Activated CD8-positive, alpha-beta T cell treated with anti-CD3 and anti-CD28 coated beads, Interleukin-2, amount 10 ng/mL, durations not matched to agents 7 days and 5 days (primary cell): ENCODE results near the gene ABCA2. TPM values are rescaled to one million over a fixed set of nuclear protein-coding genes. Genes with fewer than 3 reads are reported as not detected.

Source experiments
- ATAC-seq: fragments of 150-1000 bp; cut with Tn5 transposase; one replicate; pipeline ENCODE4 v1.10.0; 2021; ENCODE audit warnings: moderate library complexity
- CTCF ChIA-PET: fragments of 350-600 bp; sonication (Branson Sonifier 250); formaldehyde crosslinking; loops from one replicate; lab custom pipeline; 2021; ENCODE audit warnings: antibody characterized with exemption; lab: Charles Lee
- POLR2A ChIA-PET: fragments of 350-600 bp; sonication (Branson Sonifier 250); formaldehyde crosslinking; loops from one replicate; lab custom pipeline; 2021; ENCODE audit warnings: antibody characterized with exemption; lab: Charles Lee
- DNase-seq: peaks from one replicate; pipeline ENCODE4 v3.0.0-alpha.2; 2020
- H3K27ac Mint-ChIP-seq: one replicate; pipeline ENCODE4 v1.8.0; 2021; ENCODE audit warnings: mild to moderate bottlenecking, mixed read lengths
- H3K27me3 Mint-ChIP-seq: one replicate; pipeline ENCODE4 v1.8.0; 2021; ENCODE audit warnings: low read depth, mixed read lengths
- H3K36me3 Mint-ChIP-seq: one replicate; pipeline ENCODE4 v1.8.0; 2021; ENCODE audit warnings: low read depth, mixed read lengths
- H3K4me1 Mint-ChIP-seq: one replicate; pipeline ENCODE4 v1.8.0; 2021; ENCODE audit warnings: low read depth, mixed read lengths
- H3K4me3 Mint-ChIP-seq: one replicate; pipeline ENCODE4 v1.8.0; 2021; ENCODE audit warnings: mild to moderate bottlenecking, mixed read lengths
- H3K9me3 Mint-ChIP-seq: one replicate; pipeline ENCODE4 v1.8.0; 2022; ENCODE audit warnings: mixed read lengths; ENCODE audit not compliant: insufficient read depth
- total RNA-seq, 2 experiments: library from RNA; stranded (reverse); gene quantifications; one replicate each; pipeline ENCODE4 v1.2.3, GENCODE V29; 2021

Gene ABCA2
- total RNA-seq, 2 experiments from 2014 or later = 61.5 to 62.0 TPM

GRCh38 chr9:137017791-137018497, 10.1 kb downstream of the ABCA2 start:
- Mint-ChIP-seq H3K27ac (no peak overlapping the region), H3K9me3 (no peaks in the 10 kb centered on the region), H3K27me3 (no peaks in the 10 kb centered on the region), H3K36me3 (peaks cover 18% of the 10 kb centered on the region), H3K4me3 (no peak overlapping the region), H3K4me1 (peaks cover 7% of the 10 kb centered on the region)
- DNase-seq (no peak), ATAC-seq (no peak)
- CTCF ChIA-PET = interaction anchor here (1.3 to 4.1 kb wide), 2 partner anchors 11 to 210 kb away, joined by 3 to 18 read pairs; partner anchors contain the start of gene RABL6
- POLR2A ChIA-PET = no interaction called here

GRCh38 chr9:137017071-137017470, 11.0 kb downstream of the ABCA2 start:
- Mint-ChIP-seq H3K27ac (no peak overlapping the region), H3K9me3 (no peaks in the 10 kb centered on the region), H3K27me3 (no peaks in the 10 kb centered on the region), H3K4me3 (no peak overlapping the region), H3K36me3 (peaks cover 18% of the 10 kb centered on the region), H3K4me1 (peaks cover 5% of the 10 kb centered on the region)
- ChIA-PET CTCF (interaction anchor here (1.3 kb wide), 1 partner anchor 209 kb away, joined by 3 read pairs; the partner anchor contains the start of gene RABL6), POLR2A (no interaction called here)
- no peak for DNase-seq
- no peak for ATAC-seq

GRCh38 chr9:137016436-137016835, 11.6 kb downstream of the ABCA2 start:
- no peak overlapping the region for H3K4me3 Mint-ChIP-seq
- CTCF ChIA-PET = interaction anchor here (1.3 kb wide), 1 partner anchor 209 kb away, joined by 3 read pairs; the partner anchor contains the start of gene RABL6
- H3K27me3 Mint-ChIP-seq = no peaks in the 10 kb centered on the region

GRCh38 chr9:137015976-137016375, 12.1 kb downstream of the ABCA2 start:
- no peaks in the 10 kb centered on the region for H3K27me3 Mint-ChIP-seq
- no peak overlapping the region for H3K27ac Mint-ChIP-seq
- CTCF ChIA-PET = no interaction called here
- H3K4me1 Mint-ChIP-seq = peaks cover 4% of the 10 kb centered on the region
- ATAC-seq (no peak), DNase-seq (no peak)
- peaks cover 21% of the 10 kb centered on the region for H3K36me3 Mint-ChIP-seq
- H3K4me3 Mint-ChIP-seq = no peak overlapping the region
- POLR2A ChIA-PET = interaction anchor here (0.6 kb wide), 1 partner anchor 214 kb away, joined by 3 read pairs; no protein-coding TSS in a partner anchor
- no peaks in the 10 kb centered on the region for H3K9me3 Mint-ChIP-seq

More at GRCh38 chr9:137016436-137016835, 11.6 kb downstream of the ABCA2 start:
- ATAC-seq (no peak), DNase-seq (no peak)
- POLR2A ChIA-PET = no interaction called here
- Mint-ChIP-seq H3K36me3 (peaks cover 18% of the 10 kb centered on the region), H3K9me3 (no peaks in the 10 kb centered on the region), H3K27ac (no peak overlapping the region), H3K4me1 (peaks cover 4% of the 10 kb centered on the region)

- DNase-seq (no peak), ATAC-seq (no peak)
- Mint-ChIP-seq H3K27me3 (no peaks in the 10 kb centered on the region), H3K36me3 (peaks cover 21% of the 10 kb centered on the region), H3K9me3 (no peaks in the 10 kb centered on the region), H3K4me3 (no peak overlapping the region), H3K4me1 (peaks cover 4% of the 10 kb centered on the region), H3K27ac (no peak overlapping the region)
- ChIA-PET POLR2A (interaction anchor here (0.6 kb wide), 1 partner anchor 214 kb away, joined by 3 read pairs; no protein-coding TSS in a partner anchor), CTCF (no interaction called here)
These were observed 12.5 kb downstream of the ABCA2 start for GRCh38 chr9:137015540-137015930.

GRCh38 chr9:137014776-137015539, 13.1 kb downstream of the ABCA2 start:
- Mint-ChIP-seq H3K9me3 (no peaks in the 10 kb centered on the region), H3K4me1 (peaks cover 4% of the 10 kb centered on the region), H3K36me3 (peaks cover 21% of the 10 kb centered on the region), H3K27ac (no peak overlapping the region), H3K27me3 (no peaks in the 10 kb centered on the region), H3K4me3 (no peak overlapping the region)
- ATAC-seq = no peak
- CTCF ChIA-PET = no interaction called here
- POLR2A ChIA-PET = interaction anchor here (0.6 kb wide), 1 partner anchor 213 kb away, joined by 3 read pairs; no protein-coding TSS in a partner anchor
- DNase-seq = no peak

- Mint-ChIP-seq H3K4me3 (no peak overlapping the region), H3K9me3 (no peaks in the 10 kb centered on the region), H3K36me3 (peaks cover 17% of the 10 kb centered on the region), H3K27me3 (no peaks in the 10 kb centered on the region), H3K27ac (no peak overlapping the region), H3K4me1 (peaks cover 2% of the 10 kb centered on the region)
- no peak for ATAC-seq
- DNase-seq = no peak
- ChIA-PET POLR2A (no interaction called here), CTCF (no interaction called here)
These were observed 13.9 kb downstream of the ABCA2 start for GRCh38 chr9:137014166-137014565.

- DNase-seq = no peak
- ChIA-PET POLR2A (no interaction called here), CTCF (no interaction called here)
- no peaks in the 10 kb centered on the region for H3K9me3 Mint-ChIP-seq
- peaks cover 17% of the 10 kb centered on the region for H3K36me3 Mint-ChIP-seq
- H3K27ac Mint-ChIP-seq = no peak overlapping the region
- no peak for ATAC-seq
- peaks cover under 1% of the 10 kb centered on the region for H3K4me1 Mint-ChIP-seq
- no peaks in the 10 kb centered on the region for H3K27me3 Mint-ChIP-seq
- no peak overlapping the region for H3K4me3 Mint-ChIP-seq
These were observed 14.5 kb downstream of the ABCA2 start for GRCh38 chr9:137013571-137013940.

- Mint-ChIP-seq H3K36me3 (peaks cover 17% of the 10 kb centered on the region), H3K27me3 (no peaks in the 10 kb centered on the region), H3K4me3 (no peak overlapping the region), H3K9me3 (no peaks in the 10 kb centered on the region), H3K27ac (no peak overlapping the region), H3K4me1 (no peaks in the 10 kb centered on the region)
- no peak for ATAC-seq
- CTCF ChIA-PET = no interaction called here
- no peak for DNase-seq
- POLR2A ChIA-PET = no interaction called here
These were observed 15.1 kb downstream of the ABCA2 start for GRCh38 chr9:137012694-137013570.

- no peaks in the 10 kb centered on the region for H3K4me1 Mint-ChIP-seq
- CTCF ChIA-PET = no interaction called here
- no peak for DNase-seq
- peaks cover 16% of the 10 kb centered on the region for H3K36me3 Mint-ChIP-seq
- no peak for ATAC-seq
- POLR2A ChIA-PET = no interaction called here
- H3K27me3 Mint-ChIP-seq = no peaks in the 10 kb centered on the region
- no peak overlapping the region for H3K27ac Mint-ChIP-seq
- no peaks in the 10 kb centered on the region for H3K9me3 Mint-ChIP-seq
- H3K4me3 Mint-ChIP-seq = no peak overlapping the region
These were observed 15.9 kb downstream of the ABCA2 start for GRCh38 chr9:137011907-137012675.

- CTCF ChIA-PET = no interaction called here
- POLR2A ChIA-PET = no interaction called here
These were observed 16.9 kb downstream of the ABCA2 start for GRCh38 chr9:137011156-137011555.

More at GRCh38 chr9:137011156-137011555, 16.9 kb downstream of the ABCA2 start:
- no peak overlapping the region for H3K27ac Mint-ChIP-seq
- no peak for DNase-seq
- H3K36me3 Mint-ChIP-seq = peaks cover 12% of the 10 kb centered on the region
- no peak for ATAC-seq
- no peak overlapping the region for H3K4me3 Mint-ChIP-seq
- H3K27me3 Mint-ChIP-seq = no peaks in the 10 kb centered on the region
- peaks cover 5% of the 10 kb centered on the region for H3K4me1 Mint-ChIP-seq
- H3K9me3 Mint-ChIP-seq = no peaks in the 10 kb centered on the region
